GM23338 (cell line): ENCODE data around the gene SCN3A. TPM values are rescaled to one million over a fixed set of nuclear protein-coding genes. Genes with fewer than 3 reads are reported as not detected.

Source experiments
- ATAC-seq: fragments of 200-7000 bp; cut with Tn5 transposase; 3 replicates; pipeline ENCODE4 v1.9.1; 2020
- DNase-seq: peaks from one replicate; pipeline ENCODE4 v3.0.0-alpha.2; 2015; ENCODE audit warnings: low spot score
- H2AFZ ChIP-seq: fragments of 200-600 bp; sonication (generic); 2 replicates; pipeline ENCODE4 v1.8.0; 2016; ENCODE audit warnings: antibody characterized with exemption, mild to moderate bottlenecking, moderate library complexity
- H3F3A ChIP-seq: fragments of 200-600 bp; sonication (generic); replicated peaks from 2 replicates; pipeline ENCODE4 v1.8.0; 2017; ENCODE audit warnings: antibody characterized with exemption, mixed run types, low read depth
- H3K27ac ChIP-seq: fragments of 200-600 bp; sonication (generic); 2 replicates; pipeline ENCODE4 v1.6.1; 2016; ENCODE audit warnings: low read depth
- H3K27me3 ChIP-seq: fragments of 200-600 bp; sonication (generic); 2 replicates; pipeline ENCODE4 v1.8.0; 2016; ENCODE audit warnings: mild to moderate bottlenecking, mixed run types, moderate library complexity; ENCODE audit not compliant: insufficient read depth
- H3K36me3 ChIP-seq: fragments of 200-600 bp; sonication (generic); 2 replicates; pipeline ENCODE4 v1.8.0; 2016; ENCODE audit warnings: mild to moderate bottlenecking; ENCODE audit not compliant: insufficient read depth
- H3K4me1 ChIP-seq: fragments of 200-600 bp; sonication (generic); 2 replicates; pipeline ENCODE4 v1.8.0; 2016; ENCODE audit warnings: mild to moderate bottlenecking, moderate library complexity; ENCODE audit not compliant: insufficient read depth
- H3K4me2 ChIP-seq: fragments of 200-600 bp; sonication (generic); 2 replicates; pipeline ENCODE4 v1.7.1; 2017; ENCODE audit warnings: mixed run types
- H3K4me3 ChIP-seq: fragments of 200-600 bp; sonication (generic); 2 replicates; pipeline ENCODE4 v1.6.1; 2016; ENCODE audit warnings: mixed run types
- H3K79me2 ChIP-seq: fragments of 200-600 bp; sonication (generic); replicated peaks from 2 replicates; pipeline ENCODE4 v1.8.0; 2017; ENCODE audit warnings: mild to moderate bottlenecking; ENCODE audit not compliant: insufficient read depth
- H3K9me2 ChIP-seq: fragments of 200-600 bp; sonication (generic); 2 replicates; pipeline ENCODE4 v1.8.0; 2017; ENCODE audit not compliant: insufficient read depth
- H4K20me1 ChIP-seq: fragments of 200-600 bp; sonication (generic); replicated peaks from 2 replicates; pipeline ENCODE4 v1.8.0; 2017; ENCODE audit warnings: mild to moderate bottlenecking; ENCODE audit not compliant: insufficient read depth
- H3K27ac Mint-ChIP-seq: 2 replicates; pipeline ENCODE4 v1.8.0; 2020; ENCODE audit warnings: inconsistent platforms, mild to moderate bottlenecking, moderate library complexity, mixed read lengths
- H3K27me3 Mint-ChIP-seq: 3 replicates; pipeline ENCODE4 v1.8.0; 2022; ENCODE audit warnings: low read depth, mild to moderate bottlenecking, moderate library complexity, mixed read lengths, inconsistent platforms; ENCODE audit not compliant: insufficient read depth, poor library complexity
- H3K36me3 Mint-ChIP-seq: 3 replicates; pipeline ENCODE4 v1.8.0; 2021; ENCODE audit warnings: low read depth, mild to moderate bottlenecking, inconsistent platforms, moderate library complexity, mixed read lengths
- H3K4me1 Mint-ChIP-seq: 3 replicates; pipeline ENCODE4 v1.8.0; 2020; ENCODE audit warnings: mild to moderate bottlenecking, inconsistent platforms, mixed read lengths
- H3K4me3 Mint-ChIP-seq: 3 replicates; pipeline ENCODE4 v1.8.0; 2021; ENCODE audit warnings: moderate library complexity, mild to moderate bottlenecking, inconsistent platforms, mixed read lengths
- H3K9me3 Mint-ChIP-seq: 3 replicates; pipeline ENCODE4 v1.8.0; 2020; ENCODE audit warnings: moderate library complexity, mild to moderate bottlenecking, inconsistent platforms, mixed read lengths
- CREB1 ChIP-seq: fragments of 250-450 bp; sonication (Bioruptor Pico); IDR thresholded peaks from 2 replicates; pipeline ENCODE4 v1.5.0; 2020; ENCODE audit warnings: low read depth, mild to moderate bottlenecking, moderate library complexity
- CTCF ChIP-seq, 2 experiments: fragments of 200-600 bp in 1 of 2; sonication (generic) in 1 of 2; conservative IDR thresholded peaks; 2 replicates each; pipeline versions ENCODE4 v1.5.1 to v1.6.1; 2016 to 2017; ENCODE audit warnings: antibody characterized with exemption in 2 of 2, low read depth in 2 of 2, mild to moderate bottlenecking in 2 of 2, moderate library complexity in 1 of 2
- ETS1 ChIP-seq: IDR thresholded peaks from 2 replicates; pipeline ENCODE4 v1.6.1; 2016; ENCODE audit warnings: antibody characterized with exemption
- EZH2 ChIP-seq: fragments of 200-600 bp; sonication (generic); IDR thresholded peaks from one replicate; pipeline ENCODE4 v1.8.0; 2017; ENCODE audit warnings: antibody characterized with exemption, mild to moderate bottlenecking, low read depth; ENCODE audit not compliant: unreplicated experiment
- JUNB ChIP-seq: IDR thresholded peaks from one replicate; pipeline ENCODE4 v1.6.1; 2016; ENCODE audit warnings: antibody characterized with exemption; ENCODE audit not compliant: unreplicated experiment
- POLR2AphosphoS5 ChIP-seq: IDR thresholded peaks from 2 replicates; pipeline ENCODE4 v1.6.1; 2016; ENCODE audit warnings: antibody characterized with exemption, low read depth
- REST ChIP-seq: IDR thresholded peaks from one replicate; pipeline ENCODE4 v1.6.1; 2018; ENCODE audit warnings: antibody characterized with exemption; ENCODE audit not compliant: unreplicated experiment
- STAT1 ChIP-seq: IDR thresholded peaks from one replicate; pipeline ENCODE4 v1.6.1; 2016; ENCODE audit warnings: antibody characterized with exemption; ENCODE audit not compliant: unreplicated experiment
- ZNF331 ChIP-seq: fragments of 250-450 bp; sonication (Bioruptor Pico); IDR thresholded peaks from 2 replicates; pipeline ENCODE4 v1.5.0; 2020; ENCODE audit warnings: low read depth, mild to moderate bottlenecking, moderate library complexity
- ZNF462 ChIP-seq: fragments of 250-450 bp; sonication (Bioruptor Pico); IDR thresholded peaks from 2 replicates; pipeline ENCODE4 v1.5.0; 2020; ENCODE audit warnings: mild to moderate bottlenecking, moderate library complexity
- polyA plus RNA-seq: library from polyadenylated mRNA; unstranded; fragments of >200 nt; fragmentation: Nextera tagmentation; extraction: Ambion mirVana; gene quantifications from 2 replicates; pipeline ENCODE4 v1.2.1, GENCODE V29; 2016
- total RNA-seq: library from RNA; depleted of rRNA; stranded (reverse); fragments of >200 nt; shearing (Covaris generic); gene quantifications from 2 replicates; pipeline ENCODE4 v1.2.3, GENCODE V29; 2014

Gene SCN3A
- total and polyA plus RNA-seq, 2 experiments from 2014 or later: 0.66 TPM; not detected in 1

- TF ChIP-seq CTCF (conservative IDR thresholded peaks at IDR 0.05; ENCODE audit: low read depth in 2 of 2) (no peak), CREB1 (CRISPR knock-in tag) (no peak), STAT1 (no peak)
Observed at GRCh38 chr2:165064743-165065142, 139.1 kb downstream of the SCN3A start (continued).

- H3K27me3 Mint-ChIP-seq: peaks cover 3% of the 10 kb centered on the region
- H3F3A ChIP-seq: no peaks in the 10 kb centered on the region
- DNase-seq: no peak
- H3K27me3 ChIP-seq: no peaks in the 10 kb centered on the region
- H3K36me3 Mint-ChIP-seq: no peaks in the 10 kb centered on the region
- H2AFZ ChIP-seq: no peak overlapping the region
- no peaks in the 10 kb centered on the region for H3K4me1 Mint-ChIP-seq
- no peak overlapping the region for H3K4me3 ChIP-seq
- H3K9me3 Mint-ChIP-seq: no peaks in the 10 kb centered on the region
- no peak overlapping the region for H3K27ac Mint-ChIP-seq
- ATAC-seq: no peak
- H3K9me2 ChIP-seq: no peaks in the 10 kb centered on the region
- H3K36me3 ChIP-seq: no peaks in the 10 kb centered on the region
- H4K20me1 ChIP-seq: no peaks in the 10 kb centered on the region
- H3K4me1 ChIP-seq: no peaks in the 10 kb centered on the region
- H3K79me2 ChIP-seq: no peaks in the 10 kb centered on the region
- no peak overlapping the region for H3K4me2 ChIP-seq
- H3K4me3 Mint-ChIP-seq: no peak overlapping the region
- no peak overlapping the region for H3K27ac ChIP-seq
- TF ChIP-seq REST (no peak), STAT1 (no peak), JUNB (no peak), POLR2AphosphoS5 (no peak), CTCF (conservative IDR thresholded peaks at IDR 0.05; ENCODE audit: low read depth in 2 of 2) (no peak), ZNF331 (CRISPR knock-in tag) (no peak), EZH2 (no peak), ZNF462 (CRISPR knock-in tag) (no peak), ETS1 (no peak)
Observed at GRCh38 chr2:165060411-165060810, 143.4 kb downstream of the SCN3A start.
